Astrocyte (in vitro differentiated cells and primary cell): ENCODE measurements around the gene EXOC6B.

ENCODE experiments used
- EZH2 ChIP-seq: IDR thresholded peaks from 2 replicates; pipeline ENCODE4 v1.6.1; 2012; ENCODE audit warnings: mild to moderate bottlenecking, low read length, inconsistent platforms; ENCODE audit not compliant: insufficient read depth
- TF ChIP-seq, protein P1 (sequence below): IDR thresholded peaks from 2 replicates; pipeline ENCODE4 v1.5.1; 2011; ENCODE audit warnings: low read depth, mild to moderate bottlenecking, inconsistent platforms, low read length, moderate library complexity; ENCODE audit not compliant: insufficient read depth

DNA sequence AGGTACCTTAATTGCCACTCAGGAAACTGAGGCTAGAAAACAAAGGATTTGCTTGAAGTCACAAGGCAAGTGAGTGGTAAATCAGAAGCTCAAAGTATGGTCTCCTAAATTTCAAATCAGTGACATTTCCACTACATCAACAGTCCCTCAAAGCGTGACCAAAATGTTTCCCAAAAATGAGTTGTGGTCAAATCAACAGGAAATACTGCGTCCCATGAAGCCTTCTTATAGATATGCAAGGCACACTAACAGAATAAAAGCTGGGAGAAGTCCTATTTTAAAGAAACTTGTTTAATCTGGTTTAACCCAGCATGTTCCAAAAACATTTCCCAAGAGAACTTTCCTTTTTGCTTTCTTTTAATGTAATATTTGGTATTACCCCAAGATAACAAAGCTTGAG, 249.4 kb downstream of the EXOC6B start:
- TF ChIP-seq, protein P1, sequence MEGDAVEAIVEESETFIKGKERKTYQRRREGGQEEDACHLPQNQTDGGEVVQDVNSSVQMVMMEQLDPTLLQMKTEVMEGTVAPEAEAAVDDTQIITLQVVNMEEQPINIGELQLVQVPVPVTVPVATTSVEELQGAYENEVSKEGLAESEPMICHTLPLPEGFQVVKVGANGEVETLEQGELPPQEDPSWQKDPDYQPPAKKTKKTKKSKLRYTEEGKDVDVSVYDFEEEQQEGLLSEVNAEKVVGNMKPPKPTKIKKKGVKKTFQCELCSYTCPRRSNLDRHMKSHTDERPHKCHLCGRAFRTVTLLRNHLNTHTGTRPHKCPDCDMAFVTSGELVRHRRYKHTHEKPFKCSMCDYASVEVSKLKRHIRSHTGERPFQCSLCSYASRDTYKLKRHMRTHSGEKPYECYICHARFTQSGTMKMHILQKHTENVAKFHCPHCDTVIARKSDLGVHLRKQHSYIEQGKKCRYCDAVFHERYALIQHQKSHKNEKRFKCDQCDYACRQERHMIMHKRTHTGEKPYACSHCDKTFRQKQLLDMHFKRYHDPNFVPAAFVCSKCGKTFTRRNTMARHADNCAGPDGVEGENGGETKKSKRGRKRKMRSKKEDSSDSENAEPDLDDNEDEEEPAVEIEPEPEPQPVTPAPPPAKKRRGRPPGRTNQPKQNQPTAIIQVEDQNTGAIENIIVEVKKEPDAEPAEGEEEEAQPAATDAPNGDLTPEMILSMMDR = no peak
- TF ChIP-seq EZH2 = no peak
